Ramos (cell line): ENCODE measurements around the gene CDH9.

Source experiments
- in situ Hi-C: fragments of 300-500 bp; cut with MboI; formaldehyde crosslinking; loops from one replicate; pipeline ENCODE4 v1.14.3; 2022; ENCODE audit warnings: low sequenced_read_pairs; ENCODE audit not compliant: unreplicated experiment

The CDH9 gene

GRCh38 chr5:26843677-26844076 is 194.7 kb downstream of the CDH9 start:
- in situ Hi-C loops, result no loop called here

- in situ Hi-C loops, result no loop called here
These were observed 204.8 kb downstream of the CDH9 start for GRCh38 chr5:26833596-26833995.
